HG03342 (cell line): ENCODE results near the gene SPACDR.

ENCODE experiments used
- ATAC-seq: cut with Tn5 transposase; IDR thresholded peaks from one replicate; pipeline ENCODE4 v1.9.1; 2021; ENCODE audit warnings: mild to moderate bottlenecking, moderate library complexity; ENCODE audit not compliant: unreplicated experiment

Gene SPACDR

DNA sequence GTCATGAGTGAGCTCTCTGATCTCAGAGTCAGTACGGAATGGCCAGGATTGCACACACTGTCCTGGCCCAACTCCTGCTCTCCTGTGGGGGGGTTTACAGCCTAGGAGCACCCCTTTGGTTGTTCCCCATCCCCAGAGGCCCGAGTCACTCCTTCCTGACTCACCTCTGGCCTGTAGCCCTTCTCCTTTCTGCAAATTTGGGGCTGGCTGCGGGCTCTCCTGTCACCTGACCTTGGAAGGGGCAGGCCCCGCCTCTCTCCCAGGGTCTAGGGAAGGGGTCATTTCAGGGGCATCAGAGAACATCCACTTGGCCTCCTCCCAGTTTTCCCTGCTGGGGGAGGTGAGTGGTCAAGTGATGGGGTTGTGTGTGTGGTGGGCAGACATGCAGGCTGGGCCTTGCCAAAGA lies 21.4 kb upstream of the SPACDR start:
- ATAC-seq = no peak

- no peak for ATAC-seq
Measured at GRCh38 chr7:100484673-100485045, 20.6 kb upstream of the SPACDR start.

DNA sequence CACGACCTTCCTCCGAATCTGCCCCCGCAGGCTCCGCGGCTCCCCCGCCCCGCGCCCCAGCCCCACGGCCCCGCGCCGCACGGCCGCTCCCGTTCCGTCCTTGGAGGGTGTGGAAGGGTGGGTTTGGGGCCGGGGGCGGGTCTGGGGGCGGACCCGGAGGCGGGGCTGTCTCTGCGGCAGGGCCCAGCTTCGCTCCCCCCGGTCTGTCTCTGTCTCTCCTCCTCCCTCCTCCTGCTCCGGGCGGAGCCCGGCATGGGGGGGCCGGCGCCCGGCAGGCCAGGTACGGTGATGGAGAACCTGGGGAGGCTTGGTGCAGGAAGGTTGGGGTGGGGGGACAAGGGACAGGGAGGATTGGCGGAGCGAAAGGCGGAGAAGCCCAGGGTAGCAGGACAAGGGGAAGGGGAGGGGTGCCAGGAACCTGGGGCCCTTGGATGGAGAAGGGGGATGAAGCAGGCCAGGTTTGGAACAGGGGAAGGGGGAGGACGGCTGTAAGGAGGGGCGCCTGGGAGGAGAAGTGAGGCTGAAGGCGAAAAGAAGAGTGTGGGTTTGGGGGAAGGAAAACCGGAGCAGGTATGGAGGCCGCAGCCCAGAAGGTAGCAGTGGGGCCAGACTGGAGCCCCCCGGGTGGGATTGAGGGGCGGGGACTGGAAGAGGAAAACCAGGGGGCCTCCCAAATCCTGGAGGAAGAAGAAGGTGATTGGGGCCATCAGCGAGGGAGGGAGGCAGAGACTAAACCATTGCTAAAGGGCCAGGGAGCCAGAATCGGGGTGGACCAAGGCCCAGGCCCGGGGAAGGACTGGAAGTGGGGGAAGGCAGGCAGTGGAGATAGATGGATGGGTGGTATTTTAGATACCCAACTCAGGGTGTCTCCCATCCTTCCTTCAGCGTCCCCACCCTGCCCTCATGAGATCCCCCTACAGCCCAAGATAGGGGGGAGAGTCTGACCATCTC lies 19.9 kb upstream of the SPACDR start, which contains the start of gene NYAP1:
Gene NYAP1, plus strand, starts transcription at position 206 of the 951 bp plus-strand sequence. CDS start 1,385 bp downstream, outside the sequence.
- ATAC-seq = peak; percentile 12

DNA sequence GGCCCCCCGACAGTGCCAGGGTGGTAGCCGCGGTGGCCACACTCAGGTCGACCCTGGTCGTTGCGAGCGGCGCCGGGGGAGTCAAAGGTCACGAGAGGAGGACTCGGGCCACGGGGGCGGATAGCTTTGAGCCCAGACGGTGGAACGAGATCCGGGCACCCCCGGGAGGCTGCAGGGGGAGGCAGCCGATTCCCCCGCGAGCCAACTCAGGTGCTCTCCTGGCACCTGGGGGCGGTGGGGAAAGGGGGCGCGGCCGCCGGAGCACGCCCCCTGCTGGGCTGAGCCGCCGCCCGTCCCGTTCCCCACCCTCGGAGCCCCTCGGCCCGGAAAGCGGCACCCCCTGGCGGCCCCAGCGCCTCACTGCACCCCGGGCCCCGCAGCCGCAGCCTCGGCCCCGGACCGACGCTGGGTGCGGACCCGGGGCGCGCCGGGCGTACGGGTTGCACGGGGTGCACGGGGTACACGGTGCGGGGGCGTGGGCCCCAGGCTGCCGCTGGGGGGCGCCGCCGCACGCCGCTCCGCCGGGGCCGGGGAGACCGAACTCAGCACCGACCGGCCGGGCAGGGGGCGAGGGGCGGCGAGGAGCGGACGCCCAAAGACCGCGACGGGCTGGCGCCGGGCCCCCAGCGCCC lies 19.1 kb upstream of the SPACDR start:
- ATAC-seq = peak; percentile 44

- no peak for ATAC-seq
Measured at GRCh38 chr7:100482728-100483089, 18.6 kb upstream of the SPACDR start.

DNA sequence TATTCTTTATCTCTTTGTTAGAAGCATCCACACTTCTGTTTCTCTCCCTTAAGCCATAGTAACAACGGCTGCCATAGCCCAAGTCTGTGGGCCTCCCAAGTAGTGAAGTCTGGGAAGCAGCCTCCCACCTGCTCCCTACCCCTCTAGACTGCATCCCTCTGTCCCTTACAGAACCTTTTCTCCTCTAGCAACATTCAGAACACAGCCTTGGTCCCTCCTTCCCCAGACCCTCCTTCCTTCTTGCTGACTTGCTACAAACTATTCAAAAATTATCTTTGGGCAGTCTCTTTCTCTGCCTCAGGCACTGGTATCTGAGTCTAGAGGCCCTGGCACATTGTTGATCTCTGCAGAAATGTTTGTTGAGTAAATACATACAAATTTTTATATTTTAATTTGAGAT lies 17.4 kb upstream of the SPACDR start:
- no peak for ATAC-seq

DNA sequence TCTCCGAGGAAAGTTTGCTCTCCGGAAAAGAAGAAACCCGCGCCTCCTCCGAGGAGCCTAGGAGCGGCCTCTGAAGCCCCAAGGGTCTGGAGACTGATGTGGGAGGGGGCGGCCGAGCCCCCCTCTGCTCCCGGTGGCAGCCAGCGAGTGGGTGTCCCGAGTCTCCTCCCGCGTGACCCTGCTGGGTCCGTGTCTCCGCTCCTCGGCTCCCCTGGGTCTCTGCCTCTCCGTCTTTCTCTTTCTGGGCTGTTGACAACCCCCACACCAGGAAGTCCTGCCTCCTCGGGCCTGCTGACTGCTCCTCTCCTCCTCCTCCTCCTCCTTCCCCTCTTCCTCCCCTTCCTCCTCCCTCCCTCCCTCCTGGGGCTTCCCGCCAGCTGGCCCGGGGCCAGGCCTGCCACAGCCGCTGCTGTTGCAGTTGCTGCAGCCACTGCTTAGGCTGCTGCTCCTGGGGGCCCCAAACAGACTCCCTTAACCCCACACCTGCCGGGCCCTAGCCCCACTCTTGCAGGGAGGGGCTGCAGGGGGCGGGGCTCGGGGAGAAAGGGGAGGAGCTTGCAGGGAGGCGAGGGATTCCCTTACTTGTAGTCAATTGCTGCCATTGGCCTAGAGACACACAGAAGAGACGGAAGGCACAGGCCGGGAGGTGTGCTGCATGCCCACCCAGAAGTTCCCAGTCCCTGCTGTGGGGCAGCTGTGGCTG lies 15.0 kb upstream of the SPACDR start, which contains the start of gene TSC22D4:
Gene TSC22D4, minus strand, starts transcription at position 257 of the 703 bp plus-strand sequence. CDS start 1,176 bp downstream, outside the sequence.
- peak; percentile 60 for ATAC-seq

DNA sequence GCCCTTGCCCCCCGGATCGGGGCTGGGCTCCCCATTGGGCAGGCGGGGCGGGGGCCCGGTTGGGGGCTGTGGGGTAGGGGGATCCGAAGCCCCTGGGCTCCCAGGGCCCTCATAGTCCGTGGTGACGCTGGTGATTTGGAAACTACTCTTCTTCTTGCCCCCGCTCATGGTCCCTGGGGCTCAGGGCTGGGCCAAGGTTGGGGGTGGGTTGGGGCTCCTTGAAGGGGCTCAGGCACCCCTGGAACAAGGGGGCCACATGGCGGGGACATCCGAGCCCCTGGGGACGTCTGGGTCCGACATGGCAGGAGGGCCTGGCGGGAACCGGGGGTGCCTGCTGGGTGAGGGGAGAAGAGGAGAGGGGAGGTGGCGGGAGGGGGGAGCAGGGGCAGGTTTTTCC lies 13.8 kb upstream of the SPACDR start:
- no peak for ATAC-seq

DNA sequence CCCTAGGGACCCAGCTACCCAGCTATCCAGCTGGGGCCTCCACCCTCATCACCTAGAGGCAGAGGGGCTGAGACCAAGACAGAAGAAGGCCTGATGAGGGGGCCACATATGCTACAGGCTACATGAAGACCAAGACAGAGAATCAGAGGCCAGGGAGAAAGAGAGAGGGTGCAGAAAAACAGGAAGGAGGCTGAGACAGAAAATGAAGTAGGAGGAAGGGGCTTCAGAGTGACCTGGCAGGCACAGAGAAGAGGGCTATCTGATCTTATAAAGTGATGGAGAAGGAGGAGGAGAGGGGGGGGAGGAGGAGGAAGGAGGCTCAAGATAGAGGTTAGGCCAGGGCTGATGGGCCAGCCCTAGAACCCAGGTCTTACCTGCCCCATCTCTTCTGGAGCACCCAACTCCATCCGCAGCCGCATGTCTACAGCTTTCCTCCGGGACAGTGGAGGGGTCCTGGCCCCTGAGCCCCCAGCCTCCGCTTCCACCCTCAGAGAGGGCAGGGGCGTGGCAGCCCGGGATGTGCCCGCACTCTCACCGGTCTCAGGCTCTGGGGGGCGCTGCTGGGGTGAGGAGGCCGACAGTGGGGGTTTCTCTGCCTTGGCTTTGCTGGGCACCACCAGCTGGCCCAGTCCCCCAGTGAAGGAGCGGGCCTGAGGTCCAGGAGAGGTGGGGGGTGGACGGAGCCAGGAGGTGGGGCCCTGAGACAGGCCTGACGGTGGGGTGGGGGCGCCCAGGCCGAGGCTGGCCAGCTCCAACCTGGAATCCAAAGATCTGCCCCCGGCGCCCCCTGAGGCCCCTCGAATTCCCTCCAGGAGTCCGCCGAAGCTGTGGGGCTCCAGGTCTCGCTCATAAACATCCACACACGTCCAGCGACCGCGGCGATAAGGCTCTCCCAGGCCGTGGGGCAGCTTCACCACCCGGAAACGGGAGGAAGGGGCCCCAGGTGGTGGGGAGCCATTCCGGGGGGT lies 13.1 kb upstream of the SPACDR start:
- ATAC-seq = no peak

DNA sequence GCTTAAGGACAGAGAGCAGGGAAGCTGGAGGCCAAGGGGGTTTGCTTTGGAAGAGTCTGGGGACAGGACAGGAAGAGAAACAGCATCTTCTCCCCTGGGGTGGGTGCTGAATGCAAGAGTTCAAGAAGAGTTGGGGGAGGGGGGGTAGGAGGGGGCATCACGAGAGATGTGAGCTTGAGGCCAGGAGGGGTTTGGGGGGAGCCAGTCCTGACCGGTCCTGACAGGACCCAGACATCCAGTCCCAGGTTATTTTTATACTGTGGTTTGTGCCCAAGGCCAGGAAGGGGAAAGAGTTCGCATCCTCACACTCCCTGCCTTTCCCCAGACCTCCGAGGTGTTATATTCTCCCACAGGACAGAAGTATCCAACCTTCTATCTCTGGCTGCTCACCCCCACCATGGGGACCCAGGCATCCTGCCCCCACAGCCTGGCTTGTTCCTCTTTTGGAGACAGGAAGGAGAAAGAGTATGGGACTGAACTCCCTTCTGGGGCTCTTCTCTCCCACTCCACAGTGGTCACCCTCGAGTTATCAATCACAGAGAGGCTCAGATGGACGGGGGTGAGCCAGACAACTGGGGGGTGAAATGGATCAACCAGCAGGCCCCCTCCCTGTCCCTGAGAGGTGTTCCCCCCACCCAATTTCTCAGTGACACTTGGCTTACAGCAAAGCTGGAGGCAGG lies 12.2 kb upstream of the SPACDR start:
- ATAC-seq = no peak

DNA sequence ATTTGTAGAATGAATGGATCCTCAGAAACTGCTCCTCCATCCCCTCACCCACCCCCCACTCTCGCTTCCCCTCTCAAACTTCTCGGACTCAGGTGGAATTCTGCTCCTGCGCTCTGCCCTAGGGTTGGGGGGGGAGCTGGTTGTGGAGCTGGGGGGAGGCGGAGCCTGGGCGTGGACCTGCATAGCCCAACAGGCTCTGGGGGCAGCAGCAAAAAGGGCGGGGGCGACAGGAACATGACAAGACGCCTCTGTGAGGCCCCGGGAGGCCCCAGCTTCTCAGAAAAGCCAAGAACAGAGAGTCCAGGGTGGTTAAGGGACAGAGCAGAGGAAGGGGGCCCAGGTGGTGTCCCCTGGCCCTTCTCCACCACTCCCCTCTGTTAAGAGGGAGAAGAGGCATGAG lies 11.5 kb upstream of the SPACDR start:
- ATAC-seq = no peak

- ATAC-seq = no peak
Measured at GRCh38 chr7:100472854-100473499, 8.9 kb upstream of the SPACDR start.

GRCh38 chr7:100472121-100472851 lies 8.2 kb upstream of the SPACDR start:
- no peak for ATAC-seq

DNA sequence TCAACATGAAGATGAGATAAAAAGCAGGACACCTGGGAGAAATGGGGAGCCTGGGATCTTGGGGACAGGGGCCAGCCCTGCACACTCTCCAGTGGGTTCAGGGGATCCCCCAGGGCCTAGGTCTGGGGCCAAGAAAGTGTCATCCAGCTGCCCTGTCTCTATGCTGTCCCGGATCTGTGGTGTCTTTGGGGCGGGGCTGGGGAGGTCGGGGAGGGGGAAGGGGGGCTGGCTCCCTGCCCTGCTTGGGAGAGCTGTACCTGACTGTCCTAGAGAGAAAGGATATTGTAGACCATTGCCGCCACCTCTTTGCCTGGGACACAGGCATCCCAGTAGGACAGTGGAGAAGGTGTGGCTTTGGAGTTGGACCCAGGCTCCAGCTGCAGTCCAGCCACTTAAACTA lies 7.0 kb upstream of the SPACDR start:
- no peak for ATAC-seq

DNA sequence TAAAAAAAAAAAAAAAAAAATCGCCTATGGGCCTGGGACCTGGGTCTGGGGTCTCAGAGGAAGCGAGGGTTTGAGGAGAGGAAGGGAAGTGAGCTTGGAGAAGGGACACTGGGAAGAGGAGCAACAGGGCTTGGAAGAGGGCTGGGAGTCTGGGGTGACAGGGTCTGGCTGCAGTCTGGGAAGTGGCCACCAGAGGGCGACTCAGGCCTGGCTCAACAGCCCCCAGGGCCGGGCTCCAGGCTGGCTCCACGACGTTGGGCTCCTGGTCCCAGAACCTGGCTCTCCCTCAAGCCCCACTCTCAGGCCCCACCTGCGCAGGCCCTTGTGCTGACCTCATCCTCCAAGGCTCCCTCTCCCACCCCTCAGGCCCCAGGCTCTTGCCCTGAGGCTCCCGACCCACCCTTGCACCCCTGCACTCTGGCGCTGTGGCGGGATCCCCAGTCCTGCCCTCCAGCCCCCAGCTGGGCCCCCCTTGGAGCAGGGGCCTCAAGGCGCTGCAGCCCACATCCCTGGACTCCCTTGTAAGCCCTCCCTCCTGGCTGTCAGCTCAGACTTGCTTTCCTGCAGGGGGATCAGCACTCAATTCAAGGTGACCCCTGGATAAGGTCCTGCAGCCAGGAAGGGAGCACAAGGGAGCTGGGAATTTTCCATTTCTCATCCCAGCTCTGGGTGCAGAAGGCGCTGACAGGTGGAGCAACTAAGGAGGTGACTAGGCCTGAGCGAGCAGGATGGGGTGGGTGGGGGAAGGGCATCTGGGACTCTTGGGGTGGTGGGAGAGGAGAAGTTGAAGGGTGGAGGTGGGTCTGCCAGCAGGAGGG lies 5.4 kb upstream of the SPACDR start:
- ATAC-seq = no peak

- no peak for ATAC-seq
Measured at GRCh38 chr7:100467638-100468373, 3.7 kb upstream of the SPACDR start.
